ENCODE data around the gene RGS13. TPM values are rescaled to one million over a fixed set of nuclear protein-coding genes. Genes with fewer than 3 reads are reported as not detected.

The RGS13 gene
- total and polyA plus RNA-seq, 2 donors (not counting 3 experiments of a cell fraction or from before 2014, with no cell fraction given) = not detected

- H3K79me2 ChIP-seq (ENCODE audit: control insufficient read depth, insufficient read depth, low read length) = no peaks in the 10 kb centered on the region
- dilution Hi-C loops (cut with MboI; ENCODE audit: extremely low pct_ligation_motif_present, low sequenced_read_pairs) (loop anchor here (25.0 kb wide), 1 partner anchor 101 kb away; no protein-coding TSS in a partner anchor), intact Hi-C loops (cut with micrococcal nuclease) (loop anchor here (10.0 kb wide), 1 partner anchor 426 kb away; no protein-coding TSS in a partner anchor)
- H3K9ac ChIP-seq (replicated peaks; ENCODE audit: extremely low read depth, insufficient read depth, low read length) = no peak overlapping the region
- H2AFZ ChIP-seq (ENCODE audit: low read depth, low read length) = no peak overlapping the region
- H3K4me1 ChIP-seq (ENCODE audit: control insufficient read depth, extremely low read depth, insufficient read depth, low read length) = peaks cover 6% of the 10 kb centered on the region
- no peaks in the 10 kb centered on the region for H3K9me1 ChIP-seq (replicated peaks; ENCODE audit: control insufficient read depth, extremely low read depth, insufficient read depth, low read length)
- H3K4me3 ChIP-seq (replicated peaks in 1 of 3; ENCODE audit: insufficient read depth in 1 of 3, low read depth in 1 of 3, low read length in 3 of 3) = no peak overlapping the region
- no peaks in the 10 kb centered on the region for H4K20me1 ChIP-seq (replicated peaks; ENCODE audit: control insufficient read depth, extremely low read depth, insufficient read depth, low read length)
- H3K27ac ChIP-seq (ENCODE audit: insufficient read depth, low read depth, low read length) = no peak overlapping the region
- ChIA-PET POLR2A (no interaction called here), CTCF (interaction anchor here (3.0 kb wide), 1 partner anchor 114 kb away, joined by 11 read pairs; no protein-coding TSS in a partner anchor)
- H3K4me2 ChIP-seq (ENCODE audit: insufficient read depth, low read length) = no peak overlapping the region
- no peak for FAIRE-seq
- no TSS peak for BruUV-seq (replicated peaks)
- H3K27me3 ChIP-seq (ENCODE audit: control insufficient read depth in 2 of 2, insufficient read depth in 2 of 2, low read length in 2 of 2) = no peaks in the 10 kb centered on the region
- no peak for TF ChIP-seq MYC (IDR thresholded peaks at IDR 0.05; ENCODE audit: low read depth, low read length)
- no peak for TF ChIP-seq JUN (IDR thresholded peaks at IDR 0.05; ENCODE audit: borderline replicate concordance, insufficient read depth, insufficient read length, low read depth)
- TF ChIP-seq FOS (IDR thresholded peaks at IDR 0.05; ENCODE audit: borderline replicate concordance, insufficient read depth, low read length) = no peak
- no peak for TF ChIP-seq MAX (IDR thresholded peaks at IDR 0.05; ENCODE audit: insufficient read depth, insufficient read length)
- TF ChIP-seq EZH2 (IDR thresholded peaks at IDR 0.05; ENCODE audit: borderline replicate concordance, low read depth, low read length, severe bottlenecking) = no peak
- TF ChIP-seq POLR2AphosphoS5 (IDR thresholded peaks at IDR 0.05; ENCODE audit: insufficient read depth, low read depth, low read length) = no peak
- no peaks in the 10 kb centered on the region for H3K36me3 ChIP-seq (ENCODE audit: control insufficient read depth in 2 of 2, extremely low read depth in 1 of 2, insufficient read depth in 2 of 2, low read length in 2 of 2)
- H3K9me3 ChIP-seq (replicated peaks; ENCODE audit: control insufficient read depth, insufficient read depth, low read length) = no peaks in the 10 kb centered on the region
- no peak for DNase-seq (ENCODE audit: low read depth, low spot score)
These were observed 47.4 kb upstream of the RGS13 start for GRCh38 chr1:192588546-192588945.

- BruUV-seq (replicated peaks) = no TSS peak
- Histone ChIP-seq H3K27ac (ENCODE audit: insufficient read depth, low read depth, low read length) (no peak overlapping the region), H3K9ac (replicated peaks; ENCODE audit: extremely low read depth, insufficient read depth, low read length) (no peak overlapping the region), H4K20me1 (replicated peaks; ENCODE audit: control insufficient read depth, extremely low read depth, insufficient read depth, low read length) (no peaks in the 10 kb centered on the region), H3K36me3 (ENCODE audit: control insufficient read depth in 2 of 2, extremely low read depth in 1 of 2, insufficient read depth in 2 of 2, low read length in 2 of 2) (no peaks in the 10 kb centered on the region), H3K9me3 (replicated peaks; ENCODE audit: control insufficient read depth, insufficient read depth, low read length) (no peaks in the 10 kb centered on the region), H2AFZ (ENCODE audit: low read depth, low read length) (no peak overlapping the region), H3K4me1 (ENCODE audit: control insufficient read depth, extremely low read depth, insufficient read depth, low read length) (peaks cover 6% of the 10 kb centered on the region), H3K79me2 (ENCODE audit: control insufficient read depth, insufficient read depth, low read length) (no peaks in the 10 kb centered on the region), H3K4me2 (ENCODE audit: insufficient read depth, low read length) (no peak overlapping the region), H3K27me3 (ENCODE audit: control insufficient read depth in 2 of 2, insufficient read depth in 2 of 2, low read length in 2 of 2) (no peaks in the 10 kb centered on the region), H3K4me3 (replicated peaks in 1 of 3; ENCODE audit: insufficient read depth in 1 of 3, low read depth in 1 of 3, low read length in 3 of 3) (no peak overlapping the region), H3K9me1 (replicated peaks; ENCODE audit: control insufficient read depth, extremely low read depth, insufficient read depth, low read length) (no peaks in the 10 kb centered on the region)
- TF ChIP-seq EZH2 (IDR thresholded peaks at IDR 0.05; ENCODE audit: borderline replicate concordance, low read depth, low read length, severe bottlenecking) = no peak
- no peak for TF ChIP-seq POLR2AphosphoS5 (IDR thresholded peaks at IDR 0.05; ENCODE audit: insufficient read depth, low read depth, low read length)
- FAIRE-seq = no peak
- dilution Hi-C loops (cut with MboI; ENCODE audit: extremely low pct_ligation_motif_present, low sequenced_read_pairs) (loop anchor here (25.0 kb wide), 1 partner anchor 103 kb away; no protein-coding TSS in a partner anchor), intact Hi-C loops (cut with micrococcal nuclease) (loop anchor here (10.0 kb wide), 1 partner anchor 425 kb away; no protein-coding TSS in a partner anchor)
- DNase-seq (ENCODE audit: low read depth, low spot score) = no peak
- POLR2A ChIA-PET = no interaction called here
- CTCF ChIA-PET = no interaction called here
These were observed 46.1 kb upstream of the RGS13 start for GRCh38 chr1:192589813-192590212.

Data from endothelial cell of umbilical vein (primary cell).